ENCODE data around the gene CA11.

The CA11 gene

DNA sequence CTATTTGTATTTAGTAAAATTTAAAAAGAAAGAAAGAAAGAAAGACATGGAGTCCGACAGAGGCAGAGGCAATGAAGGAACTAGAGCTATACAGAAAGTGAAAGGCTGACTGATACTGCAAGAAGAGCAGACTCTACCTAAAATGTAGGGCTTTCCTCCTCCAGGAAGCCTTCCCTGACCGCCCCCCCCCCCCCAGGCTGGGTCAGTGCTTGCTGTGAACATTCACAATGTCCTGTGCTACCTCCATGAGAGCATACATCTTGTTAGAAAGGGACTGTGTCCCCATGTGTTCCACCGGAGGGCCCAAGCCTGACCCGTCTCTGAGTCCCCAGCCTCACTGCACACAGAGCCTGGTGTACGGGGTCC lies 5.7 kb upstream of the CA11 start:
- no peak for TF ChIP-seq POLR2AphosphoS5 (IDR thresholded peaks at IDR 0.05; ENCODE audit: borderline replicate concordance, low read depth, low read length)
- Histone ChIP-seq H3K4me3 (no peak overlapping the region), H3K9ac (ENCODE audit: insufficient read length) (no peak overlapping the region)

DNA sequence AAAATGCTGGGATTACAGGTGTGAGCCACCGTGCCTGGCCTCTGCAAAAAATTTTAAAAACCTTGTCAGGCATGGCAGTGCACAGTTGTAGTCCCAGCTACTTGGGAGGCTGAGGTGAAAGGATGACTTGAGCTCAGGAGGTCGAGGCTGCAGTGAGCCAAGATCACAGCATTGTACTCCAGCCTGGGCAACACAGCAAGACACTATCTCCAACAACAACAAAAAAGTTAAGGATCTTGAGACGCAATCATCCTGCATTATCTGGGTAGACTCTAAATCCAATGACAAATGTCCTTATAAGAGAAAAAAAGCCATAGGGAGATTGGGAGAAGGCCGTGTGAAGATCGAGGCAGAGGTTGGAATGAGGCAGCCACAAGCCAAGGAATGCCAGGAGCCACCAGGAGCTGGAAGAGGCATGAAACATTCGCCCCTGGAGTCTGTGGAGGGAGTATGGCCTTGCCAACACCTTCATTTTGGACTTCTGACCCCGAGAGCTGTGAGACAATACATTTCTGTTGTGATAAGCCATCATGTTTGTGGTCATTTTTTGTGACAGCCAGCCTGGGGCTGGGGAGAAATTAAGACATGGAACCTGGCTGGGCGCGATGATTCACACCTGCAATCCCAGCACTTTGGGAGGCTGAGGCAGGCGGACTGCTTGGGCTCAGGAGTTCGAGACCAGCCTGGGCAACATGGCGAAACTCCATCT lies 5.1 kb upstream of the CA11 start:
- TF ChIP-seq POLR2AphosphoS5 (IDR thresholded peaks at IDR 0.05; ENCODE audit: borderline replicate concordance, low read depth, low read length) (no peak), EZH2 (IDR thresholded peaks at IDR 0.05) (no peak), FOXP2 (optimal IDR thresholded peaks at IDR 0.05; ENCODE audit: control extremely low read depth, extremely low read length, insufficient read depth) (no peak)
- Histone ChIP-seq H3K4me3 (no peak overlapping the region), H3K9ac (ENCODE audit: insufficient read length) (no peak overlapping the region), H3K36me3 (ENCODE audit: insufficient read depth, low read length) (no peaks in the 10 kb centered on the region), H3K9me3 (ENCODE audit: low read depth, low read length) (no peaks in the 10 kb centered on the region), H3K27ac (no peak overlapping the region)
- DNase-seq (ENCODE audit: low read depth, low spot score) = no peak

More for the DNA sequence above, 5.7 kb upstream of the CA11 start:
- no peak for DNase-seq (ENCODE audit: low read depth, low spot score)
- H3K36me3 ChIP-seq (ENCODE audit: insufficient read depth, low read length) = no peaks in the 10 kb centered on the region
- no peaks in the 10 kb centered on the region for H3K9me3 ChIP-seq (ENCODE audit: low read depth, low read length)
- no peak overlapping the region for H3K27ac ChIP-seq

DNA sequence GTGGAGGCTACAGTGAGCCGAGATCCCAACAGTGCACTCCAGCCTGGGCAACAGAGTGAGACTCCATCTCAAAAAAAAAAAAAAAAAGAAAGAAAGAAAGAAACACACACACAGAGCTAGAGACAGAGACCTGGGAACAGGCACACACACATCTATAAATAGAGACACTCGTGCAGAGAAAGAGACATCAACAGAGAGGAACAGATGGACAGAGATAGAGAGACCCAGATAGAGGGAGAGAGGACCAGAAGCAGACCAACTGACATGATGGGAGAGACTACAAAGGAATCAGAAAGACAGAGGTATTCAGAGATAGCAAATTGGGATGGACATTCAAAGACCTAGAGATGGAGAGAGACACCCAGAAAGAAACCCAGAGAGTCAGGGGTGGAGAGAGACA lies 2.1 kb upstream of the CA11 start:
- Histone ChIP-seq H3K27ac (no peak overlapping the region), H3K36me3 (ENCODE audit: insufficient read depth, low read length) (no peaks in the 10 kb centered on the region), H3K9ac (ENCODE audit: insufficient read length) (no peak overlapping the region), H3K9me3 (ENCODE audit: low read depth, low read length) (no peaks in the 10 kb centered on the region), H3K4me3 (no peak overlapping the region)
- TF ChIP-seq EZH2 (IDR thresholded peaks at IDR 0.05) = no peak
- TF ChIP-seq FOXP2 (optimal IDR thresholded peaks at IDR 0.05; ENCODE audit: control extremely low read depth, extremely low read length, insufficient read depth) = no peak
- TF ChIP-seq POLR2AphosphoS5 (IDR thresholded peaks at IDR 0.05; ENCODE audit: borderline replicate concordance, low read depth, low read length) = no peak
- DNase-seq (ENCODE audit: low read depth, low spot score) = no peak

DNA sequence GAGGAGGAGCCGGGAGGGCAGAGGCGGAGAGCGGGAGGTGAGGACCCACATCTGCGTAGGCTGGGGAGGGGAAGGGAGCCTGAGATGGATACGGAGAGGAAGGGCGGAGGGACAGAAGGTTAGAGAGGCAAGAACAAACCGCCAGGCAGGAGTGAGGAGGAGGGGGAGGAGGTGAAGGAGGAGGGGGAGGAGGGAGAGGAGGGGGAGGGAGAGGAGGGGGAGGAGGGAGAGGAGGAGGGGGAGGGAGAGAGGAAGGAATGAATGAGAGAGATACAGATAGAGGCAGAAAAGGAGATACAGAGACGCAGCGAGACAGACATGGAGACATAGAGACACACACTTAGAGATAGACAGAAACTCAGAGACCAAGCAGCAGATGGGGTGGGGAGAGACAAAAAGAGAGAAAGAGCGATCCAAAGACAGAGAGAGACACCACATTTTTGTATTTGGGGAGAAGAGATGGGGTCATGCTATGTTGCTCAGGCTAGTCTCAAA lies 782 bp upstream of the CA11 start:
- Histone ChIP-seq H3K4me3 (peak overlapping the region; percentile 85), H3K36me3 (ENCODE audit: insufficient read depth, low read length) (no peaks in the 10 kb centered on the region), H3K9ac (ENCODE audit: insufficient read length) (peak overlapping the region; percentile 32), H3K9me3 (ENCODE audit: low read depth, low read length) (no peaks in the 10 kb centered on the region), H3K27ac (no peak overlapping the region)
- no peak for DNase-seq (ENCODE audit: low read depth, low spot score)
- peak; percentile 55 for TF ChIP-seq FOXP2 (optimal IDR thresholded peaks at IDR 0.05; ENCODE audit: control extremely low read depth, extremely low read length, insufficient read depth)
- no peak for TF ChIP-seq POLR2AphosphoS5 (IDR thresholded peaks at IDR 0.05; ENCODE audit: borderline replicate concordance, low read depth, low read length)

DNA sequence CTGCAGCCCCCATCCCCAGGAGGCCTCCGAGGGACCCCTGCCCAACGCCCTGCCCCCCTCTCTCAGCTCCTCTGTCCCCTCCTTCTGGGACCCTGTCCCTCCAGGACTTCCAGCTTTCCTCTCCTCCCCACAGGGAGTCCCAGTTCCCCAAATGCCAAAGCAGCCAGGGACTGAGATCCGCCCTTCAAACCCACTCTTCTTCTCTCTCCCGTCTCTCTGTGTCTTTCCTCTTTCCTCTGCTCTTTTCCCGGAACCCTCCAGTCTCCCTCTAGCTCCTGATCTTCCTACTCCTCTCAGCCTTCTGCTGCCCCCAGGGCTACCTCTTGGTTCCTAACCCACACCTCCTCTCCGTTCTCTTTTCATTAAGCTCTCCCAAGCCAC lies 377 bp downstream of the CA11 start:
- peak overlapping the region; percentile 68 for H3K27ac ChIP-seq
- H3K9me3 ChIP-seq (ENCODE audit: low read depth, low read length) = no peaks in the 10 kb centered on the region
- no peaks in the 10 kb centered on the region for H3K36me3 ChIP-seq (ENCODE audit: insufficient read depth, low read length)
- DNase-seq (ENCODE audit: low read depth, low spot score) = no peak
- H3K9ac ChIP-seq (ENCODE audit: insufficient read length) = no peak overlapping the region
- H3K4me3 ChIP-seq = peak overlapping the region; percentile 85
- TF ChIP-seq EZH2 (IDR thresholded peaks at IDR 0.05) (no peak), POLR2AphosphoS5 (IDR thresholded peaks at IDR 0.05; ENCODE audit: borderline replicate concordance, low read depth, low read length) (no peak), FOXP2 (optimal IDR thresholded peaks at IDR 0.05; ENCODE audit: control extremely low read depth, extremely low read length, insufficient read depth) (no peak)

DNA sequence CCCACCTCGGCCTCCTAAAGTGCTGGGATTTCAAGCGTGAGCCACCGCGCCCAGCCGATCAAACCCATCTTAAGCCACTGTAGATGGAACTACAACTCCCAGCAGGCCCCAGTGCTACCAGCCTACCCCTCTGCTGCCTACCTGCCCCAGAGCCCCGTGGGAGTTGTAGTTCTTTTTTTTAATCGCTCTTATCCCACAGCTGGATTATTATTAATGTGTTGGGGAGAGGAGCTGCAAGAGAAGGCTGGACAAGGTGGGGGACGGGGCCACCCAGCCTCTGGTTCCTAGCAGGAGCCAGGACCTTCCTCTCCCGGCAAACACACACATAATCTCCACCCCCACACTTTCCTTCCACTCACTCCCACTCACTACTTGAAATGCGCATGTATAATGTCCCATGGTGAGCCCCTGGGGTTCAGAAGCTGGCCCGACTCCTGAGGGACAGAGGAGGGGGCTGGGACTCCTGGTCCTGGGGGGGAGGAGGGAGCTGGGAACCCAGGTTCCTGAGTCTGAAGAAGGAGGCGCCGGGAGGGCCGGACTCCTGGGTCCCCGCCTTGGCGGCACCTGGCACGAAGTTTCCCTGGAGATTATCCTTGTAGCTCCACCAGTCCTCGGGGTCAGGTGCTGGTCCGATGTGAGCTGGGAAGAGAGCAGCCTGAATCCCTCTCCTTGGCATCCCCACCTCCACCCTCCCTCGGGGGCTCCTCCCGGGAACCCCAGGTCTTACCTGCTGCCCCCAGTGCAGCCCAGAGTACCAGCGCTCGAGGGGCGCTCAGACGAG lies 958 bp downstream of the CA11 start:
- no peaks in the 10 kb centered on the region for H3K9me3 ChIP-seq (ENCODE audit: low read depth, low read length)
- DNase-seq (ENCODE audit: low read depth, low spot score) = no peak
- peak overlapping the region; percentile 85 for H3K4me3 ChIP-seq
- no peaks in the 10 kb centered on the region for H3K36me3 ChIP-seq (ENCODE audit: insufficient read depth, low read length)
- peak overlapping the region; percentile 68 for H3K27ac ChIP-seq
- H3K9ac ChIP-seq (ENCODE audit: insufficient read length) = no peak overlapping the region
- no peak for TF ChIP-seq EZH2 (IDR thresholded peaks at IDR 0.05)
- TF ChIP-seq FOXP2 (optimal IDR thresholded peaks at IDR 0.05; ENCODE audit: control extremely low read depth, extremely low read length, insufficient read depth) = no peak
- peak; percentile 39; the same call in 1 of the 2 replicates for TF ChIP-seq POLR2AphosphoS5 (IDR thresholded peaks at IDR 0.05; ENCODE audit: borderline replicate concordance, low read depth, low read length)

DNA sequence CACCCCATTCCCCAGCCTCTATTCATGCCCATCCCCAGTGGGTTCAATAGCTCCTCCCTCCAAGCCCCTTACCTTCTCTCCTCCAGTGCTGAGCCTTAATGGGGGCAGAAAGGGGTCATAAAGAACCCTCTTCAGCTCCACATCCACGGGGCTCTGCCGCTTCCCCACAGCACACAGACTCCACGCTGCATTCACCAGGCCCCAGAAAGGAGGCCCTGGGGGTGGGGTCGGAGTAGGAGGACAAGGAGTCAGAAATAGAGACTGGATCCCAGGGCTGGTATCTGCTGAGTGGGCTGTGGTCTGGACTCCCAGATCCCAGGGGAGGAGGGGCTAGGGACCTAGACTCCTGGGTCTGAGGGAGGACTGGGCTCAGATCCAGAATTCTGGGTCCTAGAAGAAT lies 1.6 kb downstream of the CA11 start:
- H3K36me3 ChIP-seq (ENCODE audit: insufficient read depth, low read length) = no peaks in the 10 kb centered on the region
- H3K9me3 ChIP-seq (ENCODE audit: low read depth, low read length) = no peaks in the 10 kb centered on the region
- no peak for DNase-seq (ENCODE audit: low read depth, low spot score)
- H3K9ac ChIP-seq (ENCODE audit: insufficient read length) = no peak overlapping the region
- H3K27ac ChIP-seq = no peak overlapping the region
- TF ChIP-seq FOXP2 (optimal IDR thresholded peaks at IDR 0.05; ENCODE audit: control extremely low read depth, extremely low read length, insufficient read depth) = no peak
- no peak for TF ChIP-seq POLR2AphosphoS5 (IDR thresholded peaks at IDR 0.05; ENCODE audit: borderline replicate concordance, low read depth, low read length)
- no peak for TF ChIP-seq EZH2 (IDR thresholded peaks at IDR 0.05)
- H3K4me3 ChIP-seq = peak overlapping the region; percentile 85

DNA sequence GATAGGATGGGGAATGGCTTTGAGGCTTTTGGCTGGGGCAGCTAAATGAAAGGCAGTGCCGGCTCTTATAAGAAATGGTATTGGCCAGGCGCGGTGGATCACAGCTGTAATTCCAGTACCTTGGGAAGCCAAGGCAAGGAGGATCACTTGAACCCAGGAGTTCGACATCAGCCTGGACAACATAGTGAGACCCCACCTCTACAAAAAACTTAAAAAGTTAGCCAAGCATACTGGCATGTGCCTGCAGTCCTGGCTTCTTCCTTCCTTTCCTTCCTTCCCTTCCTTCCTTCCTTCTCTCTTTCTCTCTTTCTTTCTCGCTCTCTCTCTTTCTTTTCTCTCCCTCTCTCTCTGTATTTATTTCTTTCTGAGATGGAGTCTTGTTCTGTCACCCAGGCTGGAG lies 3.1 kb downstream of the CA11 start:
- Histone ChIP-seq H3K27ac (no peak overlapping the region), H3K9me3 (ENCODE audit: low read depth, low read length) (no peaks in the 10 kb centered on the region), H3K36me3 (ENCODE audit: insufficient read depth, low read length) (no peaks in the 10 kb centered on the region), H3K4me3 (no peak overlapping the region), H3K9ac (ENCODE audit: insufficient read length) (no peak overlapping the region)
- TF ChIP-seq EZH2 (IDR thresholded peaks at IDR 0.05) = no peak
- no peak for TF ChIP-seq FOXP2 (optimal IDR thresholded peaks at IDR 0.05; ENCODE audit: control extremely low read depth, extremely low read length, insufficient read depth)
- TF ChIP-seq POLR2AphosphoS5 (IDR thresholded peaks at IDR 0.05; ENCODE audit: borderline replicate concordance, low read depth, low read length) = no peak
- no peak for DNase-seq (ENCODE audit: low read depth, low spot score)

Measured in SK-N-MC (cell line).